ENCODE measurements around the gene INPP4B.

The INPP4B gene

DNA sequence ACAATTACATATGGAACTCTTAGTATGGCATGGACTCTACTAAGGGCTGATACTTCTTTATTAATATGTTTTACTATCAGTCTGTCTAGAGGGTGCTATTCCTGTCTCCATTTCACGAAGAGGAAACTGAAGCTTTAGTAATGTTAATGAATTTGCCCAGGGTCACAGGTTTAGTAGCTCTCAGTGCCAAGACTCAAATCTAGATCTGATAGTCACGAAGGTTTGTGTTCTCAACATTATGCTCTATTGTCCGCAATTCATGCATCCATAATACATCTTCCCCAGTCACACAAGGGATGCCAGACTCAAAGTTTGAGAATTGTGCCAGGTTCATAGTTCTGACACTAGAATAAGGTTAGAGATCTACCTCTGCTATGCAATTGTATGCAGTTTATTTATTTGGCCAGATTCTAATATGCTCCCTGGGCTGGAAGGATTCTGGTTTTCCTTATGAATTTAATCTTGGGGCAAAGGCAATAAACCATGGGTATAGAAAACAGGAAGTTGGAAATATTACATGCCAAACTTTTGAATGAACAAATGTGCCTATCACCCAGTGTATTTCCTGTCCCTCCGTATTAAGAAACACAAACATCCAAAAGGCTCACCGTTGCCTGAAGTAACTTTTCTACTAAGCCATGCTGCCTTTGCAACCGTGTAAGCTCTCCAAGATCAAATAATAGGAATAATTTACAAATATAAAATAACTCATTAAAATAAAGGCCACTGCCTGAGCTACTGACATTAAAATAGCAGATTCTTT is 478.5 kb downstream of the INPP4B start:
- no peak for DNase-seq

DNA sequence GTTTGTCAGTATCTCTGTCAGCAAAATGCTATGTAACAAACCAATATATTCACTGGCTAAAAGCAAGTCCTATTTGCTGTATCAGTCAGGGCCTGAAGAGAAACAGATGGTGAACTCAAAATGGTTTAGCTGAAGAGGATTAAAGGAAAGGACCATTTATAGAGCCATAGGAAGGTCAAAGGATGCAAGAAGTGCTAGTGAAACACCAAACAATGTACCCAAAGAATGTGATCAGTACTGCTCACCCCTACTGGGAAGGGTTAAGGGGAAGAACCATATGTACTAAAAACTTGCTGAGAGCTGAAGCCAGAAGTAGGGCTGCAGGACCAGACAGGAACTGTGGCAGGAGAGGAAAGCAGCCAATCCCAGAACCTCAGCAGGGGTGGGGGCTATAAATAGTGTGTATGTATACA is 479.3 kb downstream of the INPP4B start:
- no peak for DNase-seq

GRCh38 chr4:142365391-142365790 is 480.7 kb downstream of the INPP4B start:
- DNase-seq = no peak

DNA sequence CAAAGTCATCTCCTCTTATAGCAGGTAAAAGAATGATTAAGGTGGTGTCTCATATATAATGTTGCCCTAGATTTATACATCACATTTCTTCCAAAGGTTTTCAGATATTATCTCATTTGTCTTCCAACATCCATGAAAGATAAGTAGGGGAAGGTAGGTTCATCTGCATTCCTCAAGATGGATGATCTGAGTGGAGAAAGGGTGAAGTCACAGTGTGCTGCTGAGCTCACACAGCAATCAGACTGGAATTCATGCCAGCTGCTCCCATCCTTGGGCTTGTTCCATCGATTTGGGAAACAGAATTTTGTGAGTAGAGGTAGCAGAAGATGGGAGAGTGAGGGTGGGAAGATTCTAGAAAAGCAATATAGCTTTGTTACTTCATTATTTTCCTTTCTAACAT is 482.4 kb downstream of the INPP4B start:
- no peak for DNase-seq

DNA sequence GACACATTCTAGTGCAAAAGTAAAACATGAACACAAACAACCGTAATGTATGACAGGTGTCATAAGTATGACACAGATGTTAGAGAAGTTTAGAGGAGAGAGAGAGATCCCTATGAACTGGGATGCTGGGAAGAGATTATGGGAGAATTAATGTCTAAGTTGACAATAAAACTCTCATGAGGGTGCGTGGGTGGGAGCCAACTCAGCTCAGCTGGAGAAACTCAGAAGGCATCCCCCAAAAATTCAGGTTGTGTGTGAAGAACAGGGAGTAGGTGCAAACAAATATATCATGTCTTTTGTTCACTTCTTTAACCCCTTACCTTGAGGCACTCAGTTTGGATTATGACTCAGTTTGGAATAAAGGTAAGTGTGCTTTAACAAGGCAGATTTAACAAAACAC is 484.1 kb downstream of the INPP4B start:
- DNase-seq = no peak

- no peak for DNase-seq
These were observed 485.4 kb downstream of the INPP4B start for GRCh38 chr4:142360657-142361056.

- DNase-seq = no peak
These were observed 487.4 kb downstream of the INPP4B start for GRCh38 chr4:142358656-142359055.

DNA sequence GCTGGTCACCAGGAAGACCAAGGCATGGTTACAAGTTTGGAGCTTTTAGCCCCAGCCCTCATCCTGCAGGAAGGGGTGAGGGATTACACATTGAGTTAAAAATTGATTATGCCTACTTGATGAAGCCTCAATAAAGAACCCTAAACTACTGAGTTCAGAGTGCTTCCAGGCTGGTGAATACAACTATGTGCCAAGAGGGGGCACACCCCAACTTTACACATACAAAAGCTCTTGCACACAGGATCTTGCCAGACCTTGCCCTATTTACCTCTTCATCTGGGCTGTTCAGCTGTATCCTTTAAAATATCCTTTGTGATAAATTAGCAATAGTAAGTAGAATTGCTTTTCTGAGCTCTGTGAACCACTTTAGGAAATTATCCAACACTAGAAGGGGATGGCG is 489.3 kb downstream of the INPP4B start:
- DNase-seq = no peak

- no peak for DNase-seq
These were observed 489.9 kb downstream of the INPP4B start for GRCh38 chr4:142356118-142356759.

DNA sequence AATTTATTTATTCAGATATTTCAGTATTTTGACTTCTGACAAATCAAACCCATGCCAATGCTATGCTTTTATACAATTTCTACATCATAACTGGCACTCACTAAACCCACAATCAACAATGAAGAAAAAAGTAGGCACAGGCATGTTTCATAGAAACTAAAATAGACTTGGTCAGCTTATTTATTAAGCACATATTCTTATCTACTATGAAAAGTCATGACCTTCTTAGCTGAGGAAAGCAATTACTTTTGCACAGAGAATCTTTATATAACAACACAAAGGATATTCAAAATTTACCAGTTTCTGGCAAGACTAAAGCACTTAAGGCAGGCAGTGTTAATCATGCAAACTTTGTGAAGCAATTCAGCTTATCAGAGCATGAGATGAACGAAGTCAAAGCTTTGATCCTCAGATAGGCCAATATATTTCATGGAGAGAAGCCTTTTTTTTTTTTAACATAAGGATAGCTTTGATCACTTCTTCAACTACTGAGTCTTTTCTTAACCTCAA is 490.6 kb downstream of the INPP4B start:
- no peak for DNase-seq

DNA sequence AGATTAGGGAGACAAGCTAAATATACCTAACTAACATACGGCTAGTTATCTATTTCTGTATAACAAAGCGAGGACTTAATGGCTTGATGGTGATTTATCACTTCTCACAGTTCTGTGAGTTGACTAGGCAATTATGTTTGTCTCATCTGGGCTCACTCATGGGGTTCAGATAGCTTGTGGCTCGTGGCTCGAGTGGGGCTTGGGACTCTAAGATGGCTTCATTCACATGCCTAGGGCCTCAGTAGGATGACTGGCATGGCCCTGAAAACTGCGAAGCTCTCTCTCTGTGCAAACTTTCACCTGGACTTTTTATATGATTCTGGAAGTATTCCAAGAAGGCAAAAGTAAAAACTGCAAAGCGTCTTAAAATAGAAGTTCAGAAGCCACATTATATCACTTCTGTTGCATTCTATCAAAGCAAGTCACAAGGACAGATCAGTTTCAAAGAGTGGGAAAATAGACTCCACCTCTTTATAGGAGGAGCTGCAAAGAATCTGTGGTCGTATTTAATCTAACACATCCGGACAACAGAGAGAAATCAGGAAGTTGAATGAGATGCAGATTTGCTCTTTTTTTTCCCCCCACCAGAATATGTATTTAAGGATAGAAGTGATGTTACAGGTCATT is 491.2 kb downstream of the INPP4B start:
- DNase-seq = no peak

GRCh38 chr4:142354041-142354440 is 492.1 kb downstream of the INPP4B start:
- no peak for DNase-seq

DNA sequence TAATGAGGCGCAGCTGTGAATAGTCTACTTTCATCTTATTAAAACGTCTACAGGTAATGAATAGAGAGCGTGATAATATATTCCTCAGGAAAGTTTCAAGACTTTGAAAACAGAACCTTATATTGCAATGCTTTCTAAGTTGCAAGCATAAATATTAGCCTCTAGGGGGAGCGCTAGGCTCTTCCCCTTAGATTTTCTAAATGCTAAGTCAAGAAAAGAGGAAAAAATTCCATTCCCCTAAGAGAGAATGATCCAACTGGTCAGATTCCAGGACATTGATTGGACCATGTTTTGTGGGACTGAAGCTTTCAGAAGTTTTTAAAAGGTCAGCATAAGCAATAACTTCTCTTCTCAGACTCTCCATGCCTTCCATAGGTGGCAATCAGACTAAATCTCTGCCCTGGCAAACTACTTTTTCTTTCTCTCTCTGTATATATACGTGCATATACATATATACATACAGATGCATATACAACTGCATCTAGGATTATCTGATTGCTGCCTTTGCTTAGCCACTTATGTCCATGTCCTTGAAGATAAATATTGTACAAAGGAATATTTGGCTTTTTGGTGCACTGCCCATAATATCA is 492.9 kb downstream of the INPP4B start:
- peak; percentile 55 for DNase-seq

- no peak for DNase-seq
These were observed 493.4 kb downstream of the INPP4B start for GRCh38 chr4:142352712-142353111.

GRCh38 chr4:142351958-142352357 is 494.1 kb downstream of the INPP4B start:
- no peak for DNase-seq

GRCh38 chr4:142350871-142351270 is 495.2 kb downstream of the INPP4B start:
- DNase-seq = no peak

DNA sequence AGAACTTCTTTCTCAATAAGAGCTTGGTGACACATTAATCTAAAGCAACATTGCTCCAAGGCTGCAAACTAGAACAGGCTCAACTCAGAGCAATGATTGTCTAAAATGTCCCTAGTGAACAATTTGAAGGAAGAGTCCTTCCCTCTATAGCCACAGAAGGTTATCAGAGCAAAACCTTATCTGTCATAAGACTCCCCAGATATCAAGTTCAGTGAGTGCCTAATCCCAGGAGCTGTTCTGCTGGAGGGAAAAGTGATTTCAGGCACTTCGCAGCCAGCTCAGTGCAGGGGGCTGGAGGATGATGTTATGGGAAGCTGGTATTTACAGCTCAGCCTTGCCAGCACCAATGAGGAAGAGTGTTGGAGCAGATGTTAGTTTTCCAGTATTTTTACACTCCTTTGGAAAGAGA is 497.5 kb downstream of the INPP4B start:
- no peak for DNase-seq

- peak; percentile 60 for DNase-seq
These were observed 498.9 kb downstream of the INPP4B start for GRCh38 chr4:142347241-142347640.

DNA sequence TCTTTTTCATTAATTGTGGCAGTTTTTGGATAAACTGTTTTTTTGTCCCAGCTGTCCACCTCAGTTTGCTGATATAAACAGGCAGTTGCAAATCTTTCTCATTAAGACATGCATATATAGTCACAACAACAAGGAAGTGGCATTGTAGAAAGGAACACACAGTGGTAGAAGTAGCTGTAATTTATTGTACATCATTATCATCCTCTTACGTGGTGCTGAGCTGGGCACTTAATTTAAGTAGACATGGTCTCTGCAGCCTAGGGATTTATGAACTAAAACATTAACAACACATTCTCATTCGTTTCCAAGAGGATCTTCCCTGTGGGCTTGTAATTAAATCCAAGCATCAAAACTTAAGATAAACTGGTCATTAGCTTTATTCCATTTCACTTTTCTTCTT is 500.2 kb downstream of the INPP4B start:
- no peak for DNase-seq

DNA sequence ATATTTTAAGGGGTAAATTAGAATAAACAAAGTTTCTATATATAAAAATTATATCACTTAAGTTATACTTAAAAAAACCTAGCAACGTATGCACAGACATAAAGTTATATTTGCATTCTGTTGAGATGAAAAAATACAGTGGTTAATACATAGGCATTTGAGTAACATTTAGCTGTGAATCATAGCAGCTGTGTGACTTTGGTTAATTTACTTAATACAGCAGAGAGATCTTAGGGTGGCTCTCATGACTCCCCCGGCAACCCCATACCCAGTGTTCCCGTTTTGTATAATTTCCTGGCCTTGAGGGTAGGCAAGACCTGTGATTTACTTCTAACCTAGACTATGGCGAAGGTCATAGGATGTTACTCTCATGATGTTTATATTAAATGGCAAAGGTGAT is 504.8 kb downstream of the INPP4B start:
- DNase-seq = no peak

DNA sequence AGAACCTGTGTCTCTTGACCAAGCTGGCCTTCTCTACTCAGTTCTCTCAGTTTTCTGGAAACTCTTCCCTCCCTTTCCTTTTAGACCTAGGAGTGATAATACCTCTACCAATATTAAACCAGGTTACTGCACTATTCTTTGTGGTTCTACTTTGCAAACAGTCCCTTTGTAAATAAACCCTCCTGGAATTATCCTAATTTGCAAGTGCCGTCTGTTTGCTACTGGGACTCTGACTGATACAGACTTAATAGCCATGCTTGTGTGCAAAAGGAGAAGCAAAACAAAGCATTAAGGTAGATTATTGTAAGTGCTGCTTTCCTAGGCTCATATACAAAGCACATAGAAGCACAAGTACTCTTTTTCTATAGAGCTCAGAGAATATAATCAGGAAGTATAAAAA is 507.0 kb downstream of the INPP4B start:
- no peak for DNase-seq

- DNase-seq = no peak
These were observed 509.7 kb downstream of the INPP4B start for GRCh38 chr4:142336251-142336934.

GRCh38 chr4:142334931-142335330 is 511.2 kb downstream of the INPP4B start:
- no peak for DNase-seq
